ENCODE data around the gene EPHB6.

EPHB6 gene

DNA sequence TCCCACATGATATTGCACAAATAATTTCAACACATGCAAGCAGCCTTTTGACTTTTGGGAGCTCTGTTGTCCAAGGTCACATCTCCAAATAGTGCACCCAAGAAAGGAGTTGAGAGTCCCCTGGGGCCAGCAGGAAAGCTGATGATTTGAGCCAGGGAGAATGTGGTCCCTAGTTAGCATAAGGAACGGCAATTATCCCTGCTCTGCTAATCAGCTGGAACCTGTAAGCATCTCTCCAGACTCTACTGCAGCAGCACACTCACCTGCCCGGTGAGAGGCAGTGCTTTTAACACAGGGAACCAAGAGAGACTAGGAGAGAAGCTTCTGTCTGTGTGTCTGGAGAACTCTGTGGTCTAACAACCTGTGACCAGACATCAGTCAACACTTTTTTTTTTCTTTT lies 61.6 kb downstream of the EPHB6 start:
- Mint-ChIP-seq H3K4me3 (no peak overlapping the region), H3K9me3 (no peaks in the 10 kb centered on the region), H3K27ac (no peak overlapping the region), H3K27me3 (ENCODE audit: low read depth) (peaks cover 16% of the 10 kb centered on the region), H3K4me1 (ENCODE audit: low read depth) (peaks cover 2% of the 10 kb centered on the region), H3K36me3 (ENCODE audit: low read depth) (no peaks in the 10 kb centered on the region)

DNA sequence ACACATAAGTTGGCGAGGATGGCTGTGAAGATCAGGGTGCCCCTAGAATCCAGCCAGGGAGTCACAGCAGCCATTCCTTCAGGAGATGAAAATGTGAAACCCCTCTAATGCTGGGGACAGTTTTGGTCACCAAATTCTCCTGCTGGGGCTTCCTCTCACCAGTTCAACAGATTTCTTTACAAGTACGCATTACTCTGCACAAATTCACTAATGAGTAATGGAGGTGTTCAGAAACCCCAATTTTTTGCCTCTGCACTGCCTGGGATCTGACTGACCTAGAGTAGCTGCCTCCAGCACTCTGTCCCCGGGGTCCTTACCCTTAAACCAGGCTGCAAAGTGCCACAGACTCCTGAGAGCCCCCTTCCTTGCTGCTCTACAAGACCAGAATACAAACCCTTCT lies 62.6 kb downstream of the EPHB6 start:
- no peaks in the 10 kb centered on the region for H3K9me3 Mint-ChIP-seq
- peaks cover 2% of the 10 kb centered on the region for H3K4me1 Mint-ChIP-seq (ENCODE audit: low read depth)
- no peaks in the 10 kb centered on the region for H3K36me3 Mint-ChIP-seq (ENCODE audit: low read depth)
- no peak overlapping the region for H3K27ac Mint-ChIP-seq
- H3K4me3 Mint-ChIP-seq: no peak overlapping the region
- H3K27me3 Mint-ChIP-seq (ENCODE audit: low read depth): peaks cover 21% of the 10 kb centered on the region

DNA sequence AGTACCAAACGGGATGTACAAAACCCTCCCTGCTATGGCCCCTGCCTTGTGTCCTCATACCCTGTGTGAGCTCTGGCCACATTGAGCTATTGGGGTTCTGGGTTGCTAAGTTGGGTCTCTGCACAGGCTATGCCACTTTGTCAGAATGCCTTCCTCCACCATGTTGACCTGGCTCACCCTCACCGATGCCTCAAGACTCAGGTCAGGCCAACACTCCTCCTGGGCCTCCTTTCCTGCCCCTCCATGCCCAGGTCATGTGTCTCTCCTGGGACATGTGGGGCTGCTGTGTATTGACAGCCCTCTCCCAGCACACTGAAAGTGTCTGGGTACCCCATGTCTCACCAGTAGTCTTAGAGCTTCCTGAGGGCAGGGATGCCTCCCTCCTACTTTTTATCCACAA lies 64.0 kb downstream of the EPHB6 start:
- no peak overlapping the region for H3K27ac Mint-ChIP-seq
- H3K36me3 Mint-ChIP-seq (ENCODE audit: low read depth): no peaks in the 10 kb centered on the region
- H3K9me3 Mint-ChIP-seq: no peaks in the 10 kb centered on the region
- H3K4me3 Mint-ChIP-seq: no peak overlapping the region
- peaks cover 21% of the 10 kb centered on the region for H3K27me3 Mint-ChIP-seq (ENCODE audit: low read depth)
- H3K4me1 Mint-ChIP-seq (ENCODE audit: low read depth): no peaks in the 10 kb centered on the region

DNA sequence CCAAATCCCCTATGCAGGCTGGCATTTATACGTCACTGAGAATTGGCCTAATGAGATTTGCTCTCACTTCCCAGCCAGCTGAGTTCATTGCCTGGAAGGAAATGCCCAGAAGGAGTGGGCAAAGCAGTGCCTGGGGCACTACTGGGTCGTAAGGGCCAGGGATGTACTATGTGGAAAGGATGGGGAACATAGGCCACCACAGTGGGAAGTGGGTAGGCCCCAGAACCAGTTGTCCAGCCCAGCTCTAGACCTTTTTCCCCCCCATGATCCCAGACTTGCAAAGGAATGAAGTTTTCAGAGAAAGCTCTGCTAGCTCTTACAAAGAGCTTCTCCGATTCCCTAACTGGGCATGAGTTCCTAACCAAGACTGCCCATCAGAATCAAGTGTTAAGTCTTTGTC lies 64.8 kb downstream of the EPHB6 start:
- H3K27me3 Mint-ChIP-seq (ENCODE audit: low read depth): peaks cover 15% of the 10 kb centered on the region
- no peak overlapping the region for H3K27ac Mint-ChIP-seq
- H3K4me3 Mint-ChIP-seq: no peak overlapping the region
- no peaks in the 10 kb centered on the region for H3K4me1 Mint-ChIP-seq (ENCODE audit: low read depth)
- no peaks in the 10 kb centered on the region for H3K9me3 Mint-ChIP-seq
- H3K36me3 Mint-ChIP-seq (ENCODE audit: low read depth): no peaks in the 10 kb centered on the region
